Measurements from ENCODE around the gene KRT7. TPM values are rescaled to one million over a fixed set of nuclear protein-coding genes. Genes with fewer than 3 reads are reported as not detected.

KRT7 gene
- total RNA-seq, 1 donor from 2014 or later: 1,355 TPM

- Histone ChIP-seq H3K27me3 (ENCODE audit: control insufficient read depth, insufficient read depth, low read length) (peaks cover 2% of the 10 kb centered on the region), H3K4me3 (ENCODE audit: low read depth, low read length) (no peak overlapping the region), H3K36me3 (ENCODE audit: control insufficient read depth, insufficient read depth, low read length) (no peaks in the 10 kb centered on the region)
- DNase-seq (ENCODE audit: low read depth): no peak
- no peak for TF ChIP-seq CTCF (IDR thresholded peaks at IDR 0.05; ENCODE audit: insufficient read depth, low read length, poor library complexity, severe bottlenecking)
Observed at GRCh38 chr12:52270541-52271070, 37.6 kb downstream of the KRT7 start.

- no peak for DNase-seq (ENCODE audit: low read depth)
- TF ChIP-seq CTCF (IDR thresholded peaks at IDR 0.05; ENCODE audit: insufficient read depth, low read length, poor library complexity, severe bottlenecking): no peak
- H3K4me3 ChIP-seq (ENCODE audit: low read depth, low read length): no peak overlapping the region
- peaks cover 2% of the 10 kb centered on the region for H3K27me3 ChIP-seq (ENCODE audit: control insufficient read depth, insufficient read depth, low read length)
- H3K36me3 ChIP-seq (ENCODE audit: control insufficient read depth, insufficient read depth, low read length): no peaks in the 10 kb centered on the region
Observed at GRCh38 chr12:52271158-52271557, 38.1 kb downstream of the KRT7 start.

GRCh38 chr12:52274521-52275120, 41.6 kb downstream of the KRT7 start, which contains the start of gene KRT86:
Gene KRT86 (plus strand): TSS chr12:52274645. CDS start chr12:52301917, 27,272 bp downstream.
- DNase-seq (ENCODE audit: low read depth): no peak
- Histone ChIP-seq H3K4me3 (ENCODE audit: low read depth, low read length) (no peak within 1 kb of the TSS), H3K27me3 (ENCODE audit: control insufficient read depth, insufficient read depth, low read length) (peaks cover 2% of the 10 kb centered on the region), H3K36me3 (ENCODE audit: control insufficient read depth, insufficient read depth, low read length) (no peaks in the 10 kb centered on the region)
- no peak for TF ChIP-seq CTCF (IDR thresholded peaks at IDR 0.05; ENCODE audit: insufficient read depth, low read length, poor library complexity, severe bottlenecking)

- Histone ChIP-seq H3K27me3 (ENCODE audit: control insufficient read depth, insufficient read depth, low read length) (no peaks in the 10 kb centered on the region), H3K36me3 (ENCODE audit: control insufficient read depth, insufficient read depth, low read length) (no peaks in the 10 kb centered on the region), H3K4me3 (ENCODE audit: low read depth, low read length) (no peak overlapping the region)
- TF ChIP-seq CTCF (IDR thresholded peaks at IDR 0.05; ENCODE audit: insufficient read depth, low read length, poor library complexity, severe bottlenecking): no peak
- no peak for DNase-seq (ENCODE audit: low read depth)
Observed at GRCh38 chr12:52275686-52276085, 42.6 kb downstream of the KRT7 start.

GRCh38 chr12:52277486-52278245, 44.6 kb downstream of the KRT7 start:
- Histone ChIP-seq H3K4me3 (ENCODE audit: low read depth, low read length) (no peak overlapping the region), H3K27me3 (ENCODE audit: control insufficient read depth, insufficient read depth, low read length) (no peaks in the 10 kb centered on the region), H3K36me3 (ENCODE audit: control insufficient read depth, insufficient read depth, low read length) (no peaks in the 10 kb centered on the region)
- no peak for DNase-seq (ENCODE audit: low read depth)
- no peak for TF ChIP-seq CTCF (IDR thresholded peaks at IDR 0.05; ENCODE audit: insufficient read depth, low read length, poor library complexity, severe bottlenecking)

All from kidney epithelial cell (primary cell).